Inflammatory macrophage treated with lipopolysaccharide for 4 hours (primary cell): ENCODE measurements around the gene NSUN3.

ENCODE experiments used
- DNase-seq: peaks from one replicate; pipeline ENCODE4 v3.0.0-alpha.2; 2020

Gene NSUN3

DNA sequence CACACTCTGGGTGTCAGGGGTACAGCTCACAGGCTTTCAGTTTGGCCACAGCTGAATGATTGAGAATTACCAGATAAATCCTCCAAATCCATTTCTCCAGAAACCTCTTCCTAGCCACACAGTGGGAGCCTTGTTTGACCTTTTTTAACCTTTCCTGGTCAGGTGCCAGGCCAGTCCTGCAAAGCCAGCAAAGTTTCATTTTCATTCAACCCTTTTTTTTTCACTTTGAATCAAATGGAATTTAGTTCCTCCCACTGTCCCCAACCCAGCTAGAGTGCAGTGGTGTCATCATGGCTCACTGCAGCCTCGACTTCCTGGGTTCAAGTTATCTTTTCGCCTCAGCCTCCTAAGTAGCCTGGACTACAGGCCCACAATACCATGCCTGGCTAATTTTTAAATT lies 67.8 kb downstream of the NSUN3 start:
- DNase-seq: peak; percentile 7

DNA sequence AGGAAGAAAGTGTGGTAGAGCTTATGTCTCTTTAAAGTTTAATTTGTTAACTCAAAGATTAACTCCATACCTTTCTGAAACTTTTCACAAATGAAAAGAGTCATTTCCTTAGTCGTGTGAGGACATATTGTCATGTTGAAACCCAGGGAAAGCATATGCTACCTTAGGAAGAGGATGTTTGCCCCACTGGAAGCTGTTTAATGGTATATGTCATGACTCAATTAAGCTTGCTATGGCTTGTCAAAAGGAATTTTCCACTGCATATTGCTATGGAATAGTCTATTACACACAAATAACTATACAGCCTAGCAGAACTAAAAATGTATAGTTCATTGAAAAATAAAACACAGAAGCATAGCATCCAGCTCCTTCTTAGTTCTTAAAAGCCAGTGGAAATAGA lies 69.9 kb downstream of the NSUN3 start:
- DNase-seq: no peak

DNA sequence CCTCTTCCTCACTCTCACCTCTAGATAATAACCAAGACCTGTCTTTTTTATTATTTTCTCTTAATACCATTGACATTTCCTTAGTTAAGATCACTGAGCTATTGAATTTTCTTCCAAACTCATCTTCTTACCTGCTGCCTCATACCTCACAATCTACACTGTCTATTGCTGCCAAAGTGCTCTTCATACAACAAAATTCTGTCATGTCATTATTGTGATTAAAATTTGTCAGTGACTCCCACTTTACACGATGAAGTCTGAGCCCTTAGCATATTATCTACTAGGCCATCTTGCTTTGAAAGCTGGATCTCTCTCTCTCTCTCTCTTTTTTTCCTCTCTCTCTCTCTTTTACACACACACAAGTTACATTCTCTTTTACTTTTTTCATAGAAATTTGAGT lies 73.3 kb downstream of the NSUN3 start:
- no peak for DNase-seq

DNA sequence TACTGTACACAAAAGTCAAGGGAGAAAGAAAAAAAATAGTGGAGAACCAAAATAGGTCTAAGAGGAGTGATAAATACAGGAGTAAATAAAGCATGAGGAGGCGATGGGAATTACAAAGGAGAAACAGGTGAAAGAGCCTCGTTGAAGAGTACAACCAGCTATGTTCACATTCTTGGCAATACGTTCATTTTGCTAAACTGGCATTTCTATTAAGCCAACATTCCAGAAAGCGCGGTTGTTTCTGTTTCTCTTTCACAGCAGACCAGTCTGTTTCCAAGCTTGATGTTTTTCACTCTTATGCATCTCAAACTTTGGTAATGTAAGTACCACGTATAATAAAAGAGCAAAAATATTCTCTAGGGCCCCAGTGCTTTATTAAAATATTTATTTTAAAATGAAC lies 74.5 kb downstream of the NSUN3 start:
- no peak for DNase-seq

DNA sequence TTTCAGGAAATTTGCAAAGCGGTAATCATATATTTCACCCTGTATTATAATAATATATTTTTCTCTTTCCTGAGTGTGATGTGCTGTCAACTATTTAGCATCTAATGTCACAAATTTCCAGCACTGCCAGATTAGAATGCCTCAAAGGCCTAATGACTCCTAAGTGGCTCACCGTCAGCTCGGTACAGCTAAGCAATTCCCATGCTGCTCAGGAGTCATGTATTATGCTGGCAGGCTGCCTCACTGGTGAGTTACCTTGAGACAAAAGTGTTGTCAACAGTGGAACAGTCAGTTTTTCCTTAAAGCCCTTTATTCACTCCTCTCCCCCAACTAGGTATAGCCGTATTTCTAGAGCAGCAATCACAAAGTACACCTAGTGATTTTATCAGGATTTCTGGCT lies 83.6 kb downstream of the NSUN3 start:
- no peak for DNase-seq

DNA sequence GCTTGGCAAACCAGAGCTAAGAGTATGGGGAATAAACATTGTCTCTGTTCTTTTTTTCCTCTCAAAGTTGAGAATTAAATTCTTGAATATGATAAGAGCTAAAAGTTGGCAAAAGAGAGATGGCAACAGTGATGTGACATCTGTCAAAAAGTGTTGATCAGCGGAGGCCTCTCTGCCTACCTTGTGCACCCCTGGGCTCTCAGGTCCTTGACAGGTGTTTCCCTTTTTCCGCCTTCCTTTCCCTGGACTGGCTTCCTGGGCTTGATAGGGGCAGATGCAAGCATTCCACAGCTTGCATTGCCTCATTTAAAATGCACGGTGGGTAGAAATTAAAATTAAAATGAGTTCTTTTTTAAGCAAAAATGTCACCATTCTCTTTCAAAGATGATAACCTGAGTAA lies 84.2 kb downstream of the NSUN3 start:
- DNase-seq: no peak

DNA sequence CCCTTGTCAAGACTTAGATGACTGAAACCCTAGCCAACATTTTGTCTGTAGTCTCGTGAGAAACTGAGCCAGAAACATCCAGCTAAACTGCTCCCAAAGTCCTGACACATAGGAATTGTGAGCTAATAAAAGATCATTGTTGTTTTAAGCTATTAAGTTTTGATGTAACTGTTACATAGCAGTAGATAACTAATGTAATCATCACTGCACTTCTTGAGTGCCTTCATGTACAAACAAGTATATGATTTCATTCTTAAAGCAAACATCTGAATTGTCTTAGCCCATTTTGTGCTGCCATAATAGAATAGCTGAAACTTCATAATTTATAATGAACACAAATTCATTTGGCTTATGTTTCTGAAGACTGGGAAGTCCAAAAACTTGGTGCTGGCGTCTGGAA lies 87.3 kb downstream of the NSUN3 start:
- no peak for DNase-seq

DNA sequence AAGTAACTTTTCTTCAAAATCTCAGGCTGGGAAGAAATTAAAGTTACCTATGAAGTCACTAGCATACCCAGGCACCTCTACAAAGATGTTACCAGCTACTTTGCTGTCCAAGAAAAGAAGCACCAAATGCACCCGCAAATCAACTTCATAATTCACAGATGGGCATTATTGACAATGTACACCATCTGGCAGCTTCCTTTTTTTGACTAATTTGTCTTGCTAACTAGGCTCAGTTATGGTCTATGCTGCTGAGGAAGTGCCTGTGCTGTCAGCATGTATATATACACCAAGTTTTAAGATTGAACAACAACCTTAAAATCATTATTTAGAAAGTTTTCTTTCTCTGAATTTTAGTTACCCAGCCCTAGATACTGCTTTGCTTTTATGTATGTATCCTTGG lies 93.8 kb downstream of the NSUN3 start:
- no peak for DNase-seq

DNA sequence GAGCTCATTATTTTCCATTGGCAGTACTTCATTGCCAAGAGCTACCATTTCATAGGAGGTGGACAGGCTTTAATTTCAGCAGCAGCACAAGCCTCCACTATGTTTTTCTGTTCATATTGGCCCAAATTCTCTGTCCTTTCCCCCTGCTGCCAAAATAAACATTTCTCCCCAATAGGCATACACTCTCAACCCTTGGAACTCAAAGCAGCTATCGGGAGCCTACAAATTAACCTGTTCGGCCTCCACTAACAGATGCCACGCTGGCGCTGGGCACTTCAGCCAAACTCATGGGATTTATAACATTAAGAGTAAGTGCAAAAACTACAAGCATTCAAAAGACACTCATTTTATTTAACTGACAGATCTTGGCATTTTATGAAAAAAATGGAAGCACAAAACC lies 95.7 kb downstream of the NSUN3 start:
- DNase-seq: no peak

DNA sequence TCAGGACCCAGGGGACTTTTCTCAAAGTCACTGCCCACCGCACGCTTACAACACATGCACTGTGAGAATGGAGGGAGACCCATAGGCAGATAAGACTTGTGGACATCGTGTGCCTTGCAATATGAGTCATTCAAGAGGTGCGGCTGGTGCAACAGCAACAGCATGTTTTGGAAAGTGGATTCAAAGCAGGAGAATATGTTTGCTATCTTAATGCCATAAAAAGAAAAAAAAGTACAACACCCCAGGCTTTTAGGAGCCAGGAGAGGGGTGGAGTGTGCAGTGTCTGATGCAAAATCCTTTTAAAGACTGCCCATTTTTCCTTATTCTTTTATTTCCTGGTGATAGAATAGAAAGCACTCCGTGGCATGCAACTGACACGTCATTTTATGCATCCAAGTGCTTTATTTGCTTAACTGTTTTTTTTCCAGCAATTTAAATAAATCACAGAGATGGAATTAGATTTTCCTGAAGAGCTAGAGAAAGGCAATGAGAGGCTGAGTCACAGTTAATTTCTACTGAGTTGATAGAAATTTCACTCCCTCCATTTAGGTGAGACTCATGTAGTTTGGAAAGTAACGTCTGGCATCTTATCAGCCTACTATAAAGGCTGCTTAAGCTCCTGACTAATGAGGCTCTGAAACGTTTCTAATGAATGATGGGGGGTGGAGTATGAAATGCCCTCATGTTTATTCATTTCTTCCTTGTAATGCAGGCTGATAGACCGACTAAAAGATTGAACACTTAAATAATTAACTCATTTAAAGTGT lies 96.4 kb downstream of the NSUN3 start:
- DNase-seq: no peak

DNA sequence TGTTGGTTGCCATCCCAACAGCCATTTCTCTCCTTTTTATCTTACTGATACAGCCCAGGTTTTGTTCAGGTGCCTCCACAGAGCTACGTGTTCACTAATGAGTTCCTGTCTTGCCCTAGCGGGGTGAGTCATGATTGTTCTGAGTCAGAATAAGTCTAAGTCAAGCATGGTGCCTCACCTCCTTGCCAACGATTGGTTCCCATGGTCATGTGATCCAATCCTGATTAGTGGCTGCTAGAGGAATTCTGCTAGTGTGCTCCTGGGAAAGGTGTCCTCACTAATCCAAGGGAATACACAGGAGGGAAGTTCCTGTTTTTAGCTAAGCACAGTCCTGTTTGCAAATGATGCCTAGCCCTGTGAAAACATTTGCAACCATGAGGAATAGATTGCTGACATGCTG lies 99.8 kb downstream of the NSUN3 start:
- DNase-seq: no peak

DNA sequence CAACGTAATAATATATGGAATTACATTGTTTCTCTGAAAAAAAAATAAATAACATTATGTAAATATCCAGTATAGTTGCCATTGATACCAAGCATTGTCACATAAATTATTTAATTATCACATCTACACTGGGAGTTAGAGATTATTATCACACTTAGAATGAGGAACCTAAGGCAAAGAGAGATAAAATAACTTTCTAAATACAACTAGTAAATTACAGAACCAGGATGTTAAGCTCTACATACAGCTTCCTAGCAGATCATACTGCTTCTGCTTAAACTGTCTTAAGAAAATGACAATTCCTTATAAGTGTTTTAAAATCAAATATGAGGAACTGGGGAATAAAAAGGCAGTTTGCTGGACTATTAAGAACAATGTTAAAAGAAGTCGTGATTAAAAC lies 104.5 kb downstream of the NSUN3 start:
- no peak for DNase-seq

DNA sequence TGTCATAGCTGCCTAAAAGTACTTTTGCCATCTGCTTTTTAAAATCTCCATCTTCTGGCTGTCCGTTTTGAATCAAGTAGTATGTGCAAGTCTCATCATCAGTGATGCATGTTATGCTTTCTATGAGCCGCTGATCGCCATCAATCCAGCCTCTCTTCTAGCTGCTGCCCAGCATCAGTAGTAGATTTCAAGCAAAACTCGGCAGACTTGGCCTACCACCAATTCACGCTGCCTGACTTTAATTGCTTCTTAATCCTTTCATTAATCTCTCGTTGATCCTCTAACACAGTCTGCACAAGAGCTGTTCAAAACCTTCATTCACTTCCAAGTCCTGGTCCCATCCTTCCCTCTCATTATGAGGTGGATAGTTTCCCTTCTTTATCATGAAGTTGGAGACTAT lies 104.9 kb downstream of the NSUN3 start:
- DNase-seq: no peak

DNA sequence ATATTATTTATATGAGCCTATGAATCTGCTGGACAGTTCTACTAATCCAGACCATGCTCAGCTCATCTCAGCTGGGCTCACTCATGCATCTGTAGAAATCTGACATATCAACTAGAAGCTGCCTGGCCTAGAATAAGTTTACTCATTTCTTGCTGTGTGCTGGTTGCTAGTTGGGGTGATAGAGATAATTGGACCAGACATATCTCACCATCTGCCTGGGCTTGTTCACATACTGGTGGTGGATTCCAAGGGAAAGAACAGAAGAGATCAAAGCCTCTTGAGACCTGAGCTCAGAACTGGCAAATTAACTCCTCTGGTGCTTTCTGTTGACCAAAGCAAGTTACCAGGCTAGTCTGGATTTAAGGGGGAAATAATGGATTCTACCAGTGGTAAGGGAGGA lies 109.1 kb downstream of the NSUN3 start:
- no peak for DNase-seq

DNA sequence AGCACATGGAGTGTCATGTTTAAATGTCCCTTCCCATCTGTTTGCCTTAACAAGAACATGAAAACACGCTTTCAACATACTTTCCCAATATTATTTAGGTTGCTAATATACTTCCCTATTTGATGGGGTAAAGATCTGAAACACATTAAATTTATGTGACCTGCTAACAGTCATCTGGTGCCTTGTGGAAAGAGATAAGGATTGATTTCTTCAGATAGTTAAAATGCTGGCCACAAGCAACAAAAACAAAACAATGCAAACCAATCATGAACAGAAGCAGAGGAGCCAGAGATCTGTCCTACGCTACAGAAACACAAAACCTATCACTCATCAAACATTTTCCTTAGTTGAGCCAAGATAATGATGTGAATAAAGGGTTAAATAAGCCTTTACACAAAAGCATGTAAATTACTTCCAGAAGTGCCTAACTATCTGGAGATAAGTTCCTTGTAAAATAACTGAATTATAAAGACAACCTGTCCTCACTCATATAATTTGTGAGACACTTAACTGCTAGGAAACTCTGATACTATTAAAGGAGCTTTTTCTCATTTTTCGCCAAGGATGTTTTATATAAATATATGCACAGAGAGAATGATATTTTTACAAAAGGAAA lies 109.9 kb downstream of the NSUN3 start:
- no peak for DNase-seq

DNA sequence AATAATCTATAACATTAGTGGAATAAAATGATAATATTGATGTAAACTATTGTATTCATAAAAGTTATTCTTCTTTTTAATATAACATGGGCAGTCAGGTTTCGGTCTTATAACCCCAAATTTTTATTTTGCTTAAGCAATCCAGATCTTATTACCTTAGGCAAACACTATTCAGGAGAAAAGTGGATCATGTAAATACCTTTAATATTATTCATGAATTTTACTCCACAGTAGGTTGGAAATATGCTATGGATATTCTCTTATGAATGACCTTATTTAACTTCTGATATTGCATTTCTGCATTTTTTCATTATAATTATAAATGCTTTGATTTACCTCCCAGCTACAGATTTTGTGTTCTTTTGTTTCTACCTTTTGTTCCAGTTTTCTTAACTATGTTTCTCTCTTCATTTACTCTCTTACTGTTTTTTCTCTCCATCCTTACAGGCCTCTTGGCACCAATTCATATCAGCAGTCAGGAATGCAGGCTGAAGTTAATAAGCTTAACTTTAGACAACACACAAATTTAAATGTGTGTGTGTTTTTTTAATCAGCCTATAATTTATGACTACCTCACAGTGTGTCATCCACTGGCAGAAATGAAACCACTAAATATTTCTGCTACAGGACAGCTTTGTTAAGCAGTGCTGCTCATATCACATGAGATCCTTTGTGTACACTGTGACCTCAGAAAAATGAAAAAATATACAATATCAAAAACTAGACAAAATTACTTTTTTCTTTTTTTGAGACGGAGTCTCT lies 111.0 kb downstream of the NSUN3 start:
- DNase-seq: no peak

DNA sequence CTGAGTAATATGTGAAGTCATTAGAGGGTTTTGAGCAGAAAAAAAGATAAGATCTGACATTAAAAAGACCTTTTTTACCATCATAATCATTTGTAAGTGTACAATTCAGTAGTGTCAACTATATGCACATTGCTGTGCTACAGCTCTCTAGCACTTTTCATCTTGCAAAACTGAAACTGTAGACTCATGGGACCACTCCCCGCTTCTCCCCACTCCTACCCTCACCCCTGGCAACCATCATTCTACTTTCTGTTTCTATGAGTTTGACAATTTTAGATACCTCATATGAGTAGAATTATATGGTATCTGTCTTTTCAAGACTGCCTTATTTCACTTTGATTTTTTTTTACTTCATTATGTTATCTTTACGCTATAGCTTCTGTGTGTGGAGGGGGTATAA lies 112.8 kb downstream of the NSUN3 start:
- no peak for DNase-seq

DNA sequence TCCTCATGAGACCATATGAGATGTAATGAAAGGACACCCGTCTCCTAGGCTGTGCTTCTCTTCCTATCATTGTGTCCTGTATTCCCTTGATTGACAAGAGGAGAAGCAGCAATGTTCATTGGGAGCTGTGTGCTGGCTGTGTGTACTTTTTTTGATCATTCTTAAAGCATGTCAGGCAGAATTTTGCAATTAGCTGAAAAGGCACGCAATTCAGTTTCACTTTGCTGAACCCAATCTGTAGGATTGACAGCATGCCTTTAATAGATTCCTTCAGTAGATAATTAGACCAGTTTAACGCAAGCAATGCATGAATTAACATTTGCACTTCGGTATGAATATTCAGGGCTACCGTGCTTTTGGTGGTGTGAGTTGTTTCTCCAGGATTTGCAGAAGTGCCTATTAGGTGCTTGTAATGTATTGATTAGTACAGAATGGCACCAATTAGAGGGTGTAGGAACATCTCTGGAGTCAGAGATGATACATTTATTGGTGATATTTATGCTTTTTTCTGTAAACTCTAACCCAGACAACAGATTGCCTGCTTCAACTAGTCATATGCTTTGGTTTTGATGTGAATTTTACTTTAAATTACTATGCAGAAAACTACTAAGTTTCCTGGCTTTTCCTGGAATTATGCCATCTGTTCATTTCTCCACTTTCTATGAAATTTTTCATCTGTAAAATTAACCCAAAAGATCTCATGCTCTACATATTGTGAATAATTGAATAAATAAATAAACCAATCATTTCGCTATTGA lies 114.3 kb downstream of the NSUN3 start:
- no peak for DNase-seq
